ENCODE measurements around the gene HERPUD2.

DNA sequence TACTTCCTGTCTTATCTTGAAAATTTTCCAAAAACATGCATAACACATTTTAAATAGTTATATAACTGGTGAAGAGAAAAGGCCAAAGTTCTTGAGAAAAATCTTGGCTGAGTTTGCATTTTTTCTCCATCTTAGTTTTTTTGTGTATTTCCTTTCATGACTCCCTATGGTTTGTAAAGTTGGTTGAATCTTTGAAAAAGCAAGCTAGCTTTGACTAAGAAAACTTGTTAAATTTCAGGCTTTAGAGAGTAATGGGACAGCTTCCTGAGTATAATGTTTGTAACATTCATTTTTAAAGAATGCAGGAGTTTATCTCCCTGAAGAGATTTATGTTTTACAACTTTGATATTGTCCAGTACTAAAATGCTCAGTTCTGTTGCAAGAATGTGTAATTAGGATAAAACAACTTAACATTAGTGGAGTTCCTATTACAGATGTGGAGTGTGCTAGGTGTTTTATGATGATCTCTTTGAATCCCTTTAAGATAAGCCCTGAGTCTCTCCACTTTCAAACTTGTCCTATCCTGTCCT, 11.1 kb upstream of the HERPUD2 start:
- TF ChIP-seq, protein P1, sequence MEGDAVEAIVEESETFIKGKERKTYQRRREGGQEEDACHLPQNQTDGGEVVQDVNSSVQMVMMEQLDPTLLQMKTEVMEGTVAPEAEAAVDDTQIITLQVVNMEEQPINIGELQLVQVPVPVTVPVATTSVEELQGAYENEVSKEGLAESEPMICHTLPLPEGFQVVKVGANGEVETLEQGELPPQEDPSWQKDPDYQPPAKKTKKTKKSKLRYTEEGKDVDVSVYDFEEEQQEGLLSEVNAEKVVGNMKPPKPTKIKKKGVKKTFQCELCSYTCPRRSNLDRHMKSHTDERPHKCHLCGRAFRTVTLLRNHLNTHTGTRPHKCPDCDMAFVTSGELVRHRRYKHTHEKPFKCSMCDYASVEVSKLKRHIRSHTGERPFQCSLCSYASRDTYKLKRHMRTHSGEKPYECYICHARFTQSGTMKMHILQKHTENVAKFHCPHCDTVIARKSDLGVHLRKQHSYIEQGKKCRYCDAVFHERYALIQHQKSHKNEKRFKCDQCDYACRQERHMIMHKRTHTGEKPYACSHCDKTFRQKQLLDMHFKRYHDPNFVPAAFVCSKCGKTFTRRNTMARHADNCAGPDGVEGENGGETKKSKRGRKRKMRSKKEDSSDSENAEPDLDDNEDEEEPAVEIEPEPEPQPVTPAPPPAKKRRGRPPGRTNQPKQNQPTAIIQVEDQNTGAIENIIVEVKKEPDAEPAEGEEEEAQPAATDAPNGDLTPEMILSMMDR (IDR thresholded peaks at IDR 0.05; ENCODE audit: insufficient read depth, low read length, poor library complexity, severe bottlenecking), result no peak
- no peak for TF ChIP-seq EZH2phosphoT487 (conservative IDR thresholded peaks at IDR 0.05; ENCODE audit: low read length)
